Measurements from ENCODE around the gene IGSF22.
"Not testable (repeated sequence)": the region's sequence is repeated elsewhere in the genome, so short reads cannot be mapped to it uniquely, and the experiment has no call there.

The IGSF22 gene

DNA sequence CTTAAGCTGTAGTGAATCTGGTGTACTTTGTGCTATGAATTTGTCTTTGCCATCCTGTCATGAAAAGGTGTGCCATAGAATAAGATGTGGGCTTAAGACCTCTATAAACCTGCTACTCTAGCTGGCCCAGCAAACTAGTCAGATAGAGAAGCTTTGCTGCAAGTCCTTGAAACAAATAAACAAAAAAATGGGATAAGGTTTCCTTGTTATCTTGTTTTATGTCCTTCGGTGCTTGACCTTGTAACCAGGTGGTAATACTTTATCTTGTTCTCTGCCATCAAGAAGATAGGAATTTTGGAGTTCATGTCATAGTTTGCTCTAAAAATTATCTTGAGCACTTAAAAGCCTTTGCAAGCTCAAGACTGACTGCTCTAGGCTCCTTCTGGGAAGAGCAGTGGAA lies 41.7 kb downstream of the IGSF22 start:
- no peaks in the 10 kb centered on the region for H4K20me1 ChIP-seq (ENCODE audit: insufficient read depth, low read length)
- TF ChIP-seq, protein P1, sequence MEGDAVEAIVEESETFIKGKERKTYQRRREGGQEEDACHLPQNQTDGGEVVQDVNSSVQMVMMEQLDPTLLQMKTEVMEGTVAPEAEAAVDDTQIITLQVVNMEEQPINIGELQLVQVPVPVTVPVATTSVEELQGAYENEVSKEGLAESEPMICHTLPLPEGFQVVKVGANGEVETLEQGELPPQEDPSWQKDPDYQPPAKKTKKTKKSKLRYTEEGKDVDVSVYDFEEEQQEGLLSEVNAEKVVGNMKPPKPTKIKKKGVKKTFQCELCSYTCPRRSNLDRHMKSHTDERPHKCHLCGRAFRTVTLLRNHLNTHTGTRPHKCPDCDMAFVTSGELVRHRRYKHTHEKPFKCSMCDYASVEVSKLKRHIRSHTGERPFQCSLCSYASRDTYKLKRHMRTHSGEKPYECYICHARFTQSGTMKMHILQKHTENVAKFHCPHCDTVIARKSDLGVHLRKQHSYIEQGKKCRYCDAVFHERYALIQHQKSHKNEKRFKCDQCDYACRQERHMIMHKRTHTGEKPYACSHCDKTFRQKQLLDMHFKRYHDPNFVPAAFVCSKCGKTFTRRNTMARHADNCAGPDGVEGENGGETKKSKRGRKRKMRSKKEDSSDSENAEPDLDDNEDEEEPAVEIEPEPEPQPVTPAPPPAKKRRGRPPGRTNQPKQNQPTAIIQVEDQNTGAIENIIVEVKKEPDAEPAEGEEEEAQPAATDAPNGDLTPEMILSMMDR (IDR thresholded peaks at IDR 0.05; ENCODE audit: low read length): no peak
- no peak for TF ChIP-seq EZH2phosphoT487 (IDR thresholded peaks at IDR 0.05; ENCODE audit: low read length)
- no peak for TF ChIP-seq EZH2 (optimal IDR thresholded peaks at IDR 0.05; ENCODE audit: low read depth, low read length)
- H3K9me3 ChIP-seq (replicated peaks; ENCODE audit: insufficient read depth, low read length): no peaks in the 10 kb centered on the region
- H3K4me1 ChIP-seq (ENCODE audit: low read length): no peaks in the 10 kb centered on the region
- H3K9me2 ChIP-seq (replicated peaks; ENCODE audit: insufficient read depth, low read length): no peaks in the 10 kb centered on the region
- no peak overlapping the region for H3K27ac ChIP-seq (ENCODE audit: low read length)
- no peak overlapping the region for H3K9ac ChIP-seq (ENCODE audit: low read length)
- H2AFZ ChIP-seq (ENCODE audit: low read length): no peak overlapping the region
- no peak overlapping the region for H3K4me2 ChIP-seq (ENCODE audit: low read depth, low read length)
- H3K27me3 ChIP-seq (replicated peaks; ENCODE audit: insufficient read depth, low read length): no peaks in the 10 kb centered on the region
- no peaks in the 10 kb centered on the region for H3K79me2 ChIP-seq (ENCODE audit: low read length)
- no peaks in the 10 kb centered on the region for H3F3A ChIP-seq (ENCODE audit: insufficient read depth, low read length)
- H3K4me3 ChIP-seq (ENCODE audit: low read length): no peak overlapping the region
- no peaks in the 10 kb centered on the region for H3K36me3 ChIP-seq (replicated peaks; ENCODE audit: insufficient read depth, low read length)
- DNase-seq: no peak

DNA sequence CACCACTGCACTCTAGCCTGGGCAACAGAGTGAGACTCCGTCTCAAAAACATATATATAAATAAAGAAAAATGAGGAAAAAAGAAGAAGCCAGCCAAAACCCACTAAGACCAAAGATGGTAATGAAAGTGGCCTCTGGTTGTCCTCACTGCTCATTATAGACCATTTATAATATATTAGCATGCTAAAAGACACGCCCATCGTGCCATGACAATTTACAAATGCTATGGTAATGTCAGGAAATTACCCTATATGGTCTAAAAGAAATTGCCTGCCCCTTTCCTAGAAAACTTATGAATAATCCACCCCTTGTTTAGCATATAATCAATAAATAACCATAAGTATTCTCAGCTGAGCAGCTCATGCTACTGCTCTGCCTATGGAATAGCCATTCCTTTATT lies 43.5 kb downstream of the IGSF22 start:
- Histone ChIP-seq H4K20me1 (ENCODE audit: insufficient read depth, low read length) (no peaks in the 10 kb centered on the region), H3K4me1 (ENCODE audit: low read length) (no peaks in the 10 kb centered on the region), H3K79me2 (ENCODE audit: low read length) (no peaks in the 10 kb centered on the region), H3K9me2 (replicated peaks; ENCODE audit: insufficient read depth, low read length) (no peaks in the 10 kb centered on the region), H3F3A (ENCODE audit: insufficient read depth, low read length) (no peaks in the 10 kb centered on the region), H3K9me3 (replicated peaks; ENCODE audit: insufficient read depth, low read length) (no peaks in the 10 kb centered on the region), H3K4me2 (ENCODE audit: low read depth, low read length) (no peak overlapping the region), H3K27me3 (replicated peaks; ENCODE audit: insufficient read depth, low read length) (no peaks in the 10 kb centered on the region), H2AFZ (ENCODE audit: low read length) (no peak overlapping the region), H3K9ac (ENCODE audit: low read length) (no peak overlapping the region), H3K4me3 (ENCODE audit: low read length) (no peak overlapping the region), H3K36me3 (replicated peaks; ENCODE audit: insufficient read depth, low read length) (no peaks in the 10 kb centered on the region), H3K27ac (ENCODE audit: low read length) (no peak overlapping the region)
- TF ChIP-seq, protein P1 (IDR thresholded peaks at IDR 0.05; ENCODE audit: low read length): no peak
- TF ChIP-seq EZH2 (optimal IDR thresholded peaks at IDR 0.05; ENCODE audit: low read depth, low read length): no peak
- TF ChIP-seq EZH2phosphoT487 (IDR thresholded peaks at IDR 0.05; ENCODE audit: low read length): no peak
- no peak for DNase-seq

DNA sequence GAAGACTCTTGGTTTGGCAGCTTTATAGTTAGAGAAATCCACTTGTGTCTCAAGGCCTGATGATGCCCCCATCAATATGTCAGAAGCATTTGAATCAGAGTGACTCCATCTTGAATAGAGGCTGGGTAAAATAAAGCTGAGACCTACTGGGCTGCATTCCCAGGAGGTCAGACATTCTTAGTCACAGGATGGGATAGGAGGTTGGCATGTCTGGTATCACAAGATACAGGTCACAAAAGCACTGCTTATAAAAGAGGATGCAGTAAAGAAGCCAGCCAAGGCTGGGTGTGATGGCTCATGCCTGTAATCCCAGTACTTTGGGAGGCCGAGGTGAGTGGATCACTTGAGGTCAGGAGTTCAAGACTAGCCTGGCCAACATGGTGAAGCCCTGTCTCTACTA lies 44.0 kb downstream of the IGSF22 start:
- H3K9ac ChIP-seq (ENCODE audit: low read length); H3K4me1 ChIP-seq (ENCODE audit: low read length); H3K79me2 ChIP-seq (ENCODE audit: low read length); H2AFZ ChIP-seq (ENCODE audit: low read length); H3K27me3 ChIP-seq (replicated peaks; ENCODE audit: insufficient read depth, low read length); H3F3A ChIP-seq (ENCODE audit: insufficient read depth, low read length); H3K4me2 ChIP-seq (ENCODE audit: low read depth, low read length); H3K9me3 ChIP-seq (replicated peaks; ENCODE audit: insufficient read depth, low read length); H3K36me3 ChIP-seq (replicated peaks; ENCODE audit: insufficient read depth, low read length); H4K20me1 ChIP-seq (ENCODE audit: insufficient read depth, low read length); H3K9me2 ChIP-seq (replicated peaks; ENCODE audit: insufficient read depth, low read length); DNase-seq; H3K4me3 ChIP-seq (ENCODE audit: low read length); H3K27ac ChIP-seq (ENCODE audit: low read length): not testable (repeated sequence)

DNA sequence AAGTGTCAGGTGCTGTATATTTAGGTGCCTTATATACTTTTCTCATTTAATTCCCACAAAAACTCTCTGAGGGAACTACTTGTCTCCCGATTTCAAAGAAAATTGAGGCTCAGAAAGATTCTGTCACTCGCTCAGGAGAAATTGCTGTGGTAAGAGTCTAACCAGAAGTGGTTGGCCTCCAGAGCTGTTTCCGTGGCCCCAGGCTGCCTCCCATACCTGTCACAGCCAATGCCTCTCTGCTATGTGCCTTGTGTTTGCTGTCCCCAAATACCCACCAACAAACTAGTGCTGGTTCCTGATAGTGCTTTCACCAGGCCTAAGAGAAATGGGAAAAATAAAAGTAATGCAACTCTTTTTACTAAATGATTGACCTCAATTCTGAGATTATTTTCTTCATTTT lies 48.4 kb downstream of the IGSF22 start:
- Histone ChIP-seq H3K4me3 (ENCODE audit: low read length) (no peak overlapping the region), H3K79me2 (ENCODE audit: low read length) (no peaks in the 10 kb centered on the region), H3K9me2 (replicated peaks; ENCODE audit: insufficient read depth, low read length) (no peaks in the 10 kb centered on the region), H3K27ac (ENCODE audit: low read length) (no peak overlapping the region), H3F3A (ENCODE audit: insufficient read depth, low read length) (no peaks in the 10 kb centered on the region), H3K4me1 (ENCODE audit: low read length) (no peaks in the 10 kb centered on the region), H4K20me1 (ENCODE audit: insufficient read depth, low read length) (no peaks in the 10 kb centered on the region), H3K9ac (ENCODE audit: low read length) (no peak overlapping the region), H2AFZ (ENCODE audit: low read length) (no peak overlapping the region), H3K36me3 (replicated peaks; ENCODE audit: insufficient read depth, low read length) (no peaks in the 10 kb centered on the region), H3K9me3 (replicated peaks; ENCODE audit: insufficient read depth, low read length) (no peaks in the 10 kb centered on the region), H3K27me3 (replicated peaks; ENCODE audit: insufficient read depth, low read length) (no peaks in the 10 kb centered on the region), H3K4me2 (ENCODE audit: low read depth, low read length) (no peak overlapping the region)
- TF ChIP-seq EZH2 (optimal IDR thresholded peaks at IDR 0.05; ENCODE audit: low read depth, low read length): no peak
- TF ChIP-seq, protein P1 (IDR thresholded peaks at IDR 0.05; ENCODE audit: low read length): no peak
- TF ChIP-seq EZH2phosphoT487 (IDR thresholded peaks at IDR 0.05; ENCODE audit: low read length): no peak
- DNase-seq: no peak
